IPS-NIHi7 (cell line): ENCODE measurements around the gene CCDC154.

Experiments
- DNase-seq: peaks from one replicate; pipeline ENCODE4 v3.0.0; 2012; ENCODE audit warnings: mixed read lengths; ENCODE audit errors: extremely low spot score

The CCDC154 gene

DNA sequence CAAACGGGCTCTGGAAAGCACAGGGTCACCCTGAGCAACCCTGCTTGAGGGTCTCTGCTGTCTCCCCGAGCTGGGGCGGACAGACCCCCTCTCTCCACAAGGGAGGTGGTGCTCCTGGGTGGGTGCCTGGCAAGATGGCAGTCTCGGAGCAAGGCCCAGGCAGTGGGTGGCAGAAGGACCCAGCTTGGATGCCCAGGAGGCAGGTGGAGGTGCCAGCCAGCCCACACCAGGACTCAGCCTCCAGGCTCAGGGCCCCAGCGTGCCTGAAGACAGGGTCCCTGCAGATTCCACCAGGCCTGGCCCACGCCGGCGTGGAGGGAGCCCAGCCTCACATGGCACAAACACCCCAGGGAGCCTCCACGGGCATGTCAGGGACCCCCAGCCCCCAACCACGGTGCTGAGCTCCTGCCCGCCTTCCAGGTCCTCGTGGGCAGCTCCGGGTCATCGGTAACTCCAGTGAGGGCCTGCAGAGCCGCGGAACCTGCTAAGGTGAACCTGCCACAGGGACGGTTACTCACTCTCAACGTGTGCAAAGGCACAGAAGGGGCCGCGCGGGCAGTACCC, 50.7 kb downstream of the CCDC154 start:
- no peak for DNase-seq

DNA sequence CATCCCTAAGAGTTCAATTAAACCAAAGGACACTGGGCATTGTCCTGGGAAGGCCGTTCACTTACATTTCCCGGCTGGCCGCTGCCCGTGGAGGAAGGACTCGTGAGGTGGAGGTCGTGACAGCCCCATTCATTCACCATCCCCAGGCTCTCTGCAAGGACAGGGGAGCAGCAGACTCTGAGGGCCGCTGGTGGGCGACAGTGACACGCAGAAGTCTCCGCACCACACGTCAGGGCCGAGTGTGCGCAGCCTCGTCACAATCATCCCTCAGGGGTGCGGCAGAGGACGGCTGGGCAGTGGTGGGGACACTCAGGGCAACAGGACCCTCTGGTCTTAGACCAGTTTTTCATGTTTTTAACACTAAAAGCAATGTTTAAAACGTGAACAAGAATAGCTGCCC, 51.5 kb downstream of the CCDC154 start:
- DNase-seq: no peak

DNA sequence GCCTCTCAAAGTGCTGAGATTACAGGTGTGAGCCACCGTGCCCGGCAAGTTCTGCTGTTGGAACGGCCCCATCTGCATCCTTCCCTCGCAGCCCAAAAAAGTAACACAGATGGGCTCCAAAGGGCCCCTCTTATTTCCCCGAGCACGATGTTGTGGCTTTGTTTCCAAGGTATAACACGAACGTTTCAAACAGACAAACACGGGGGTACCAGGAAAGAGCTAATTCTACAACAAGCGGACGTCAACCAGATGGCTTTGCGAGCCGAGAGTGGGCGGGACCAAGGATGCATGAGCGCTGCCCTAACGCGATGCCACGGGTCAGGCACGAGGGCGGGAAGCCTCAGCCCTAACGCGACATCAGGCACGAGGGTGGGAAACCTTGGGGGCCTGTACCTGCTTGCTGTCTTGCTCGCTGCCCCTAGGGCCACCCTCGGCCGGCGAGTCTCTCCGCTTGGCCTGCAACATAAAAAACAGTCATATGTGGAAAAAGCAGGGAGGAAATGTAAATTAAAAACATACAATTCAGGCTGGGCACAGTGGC, 54.0 kb downstream of the CCDC154 start:
- DNase-seq: no peak

- no peak for DNase-seq
Observed at GRCh38 chr16:1389762-1390161, 54.6 kb downstream of the CCDC154 start.

GRCh38 chr16:1387331-1387730, 57.0 kb downstream of the CCDC154 start:
- DNase-seq: no peak

DNA sequence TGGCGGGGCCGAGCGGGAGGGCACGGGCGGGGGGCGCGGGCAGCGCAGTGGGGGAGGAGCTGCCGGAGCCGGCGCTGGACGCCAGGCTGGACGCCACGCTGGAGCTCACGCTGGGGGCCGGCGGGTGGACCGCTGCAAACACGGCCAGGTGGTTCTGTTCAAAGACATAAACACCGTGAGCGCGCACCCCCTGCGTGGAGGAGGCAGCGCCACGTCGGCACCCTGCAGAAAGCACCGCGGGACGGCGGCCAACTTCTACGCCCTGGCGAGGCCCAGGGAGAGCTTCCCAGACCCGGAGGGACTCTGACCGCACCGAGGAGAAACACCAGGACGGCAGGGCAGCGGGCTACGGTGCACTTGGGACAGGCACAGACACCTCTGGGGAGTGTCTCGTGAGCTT, 59.1 kb downstream of the CCDC154 start:
- DNase-seq: no peak
